ENCODE measurements around the gene NR6A1. TPM values are rescaled to one million over a fixed set of nuclear protein-coding genes. Genes with fewer than 3 reads are reported as not detected.
A peak's percentile ranks its signal among the peaks of the same experiment; 100 is the strongest.

The NR6A1 gene
- polyA plus RNA-seq (ENCODE audit: insufficient read length in 3 of 3), result 1 to 10 TPM in 2 of 3 donors, under 1 TPM in 1; 1.00 to 1.5 (median 1.1) TPM
- long read RNA-seq, donor 1, result 0 reads
- long read RNA-seq, donor 2, result 0 reads
- long read RNA-seq, donor 3, result 0 reads
- long read RNA-seq, donor 4, full-length matches to known transcripts, result 1 of 1 reads
- long read RNA-seq, donor 4, partial matches to known transcripts, result 0 of 1 reads
- long read RNA-seq, donor 4, other reads (novel, unspliced or antisense), result 0 of 1 reads
- long read RNA-seq, donor 5, result 0 reads
- long read RNA-seq, donor 6, partial matches to known transcripts, result 0 of 6 reads
- long read RNA-seq, donor 6, other reads (novel, unspliced or antisense), result 6 of 6 reads
- long read RNA-seq, donor 7, result 0 reads
- long read RNA-seq, donor 8, result 0 reads
- long read RNA-seq, donor 9, result 0 reads
- long read RNA-seq, donor 10, partial matches to known transcripts, result 0 of 6 reads
- long read RNA-seq, donor 10, other reads (novel, unspliced or antisense), result 6 of 6 reads
- long read RNA-seq, donor 11, result 0 reads
- long read RNA-seq, donor 12, result 0 reads
- long read RNA-seq, donor 13, result 0 reads
- long read RNA-seq, donor 14, result 0 reads
- long read RNA-seq, donor 15, result 0 reads
- long read RNA-seq, donor 16, result 0 reads

DNA sequence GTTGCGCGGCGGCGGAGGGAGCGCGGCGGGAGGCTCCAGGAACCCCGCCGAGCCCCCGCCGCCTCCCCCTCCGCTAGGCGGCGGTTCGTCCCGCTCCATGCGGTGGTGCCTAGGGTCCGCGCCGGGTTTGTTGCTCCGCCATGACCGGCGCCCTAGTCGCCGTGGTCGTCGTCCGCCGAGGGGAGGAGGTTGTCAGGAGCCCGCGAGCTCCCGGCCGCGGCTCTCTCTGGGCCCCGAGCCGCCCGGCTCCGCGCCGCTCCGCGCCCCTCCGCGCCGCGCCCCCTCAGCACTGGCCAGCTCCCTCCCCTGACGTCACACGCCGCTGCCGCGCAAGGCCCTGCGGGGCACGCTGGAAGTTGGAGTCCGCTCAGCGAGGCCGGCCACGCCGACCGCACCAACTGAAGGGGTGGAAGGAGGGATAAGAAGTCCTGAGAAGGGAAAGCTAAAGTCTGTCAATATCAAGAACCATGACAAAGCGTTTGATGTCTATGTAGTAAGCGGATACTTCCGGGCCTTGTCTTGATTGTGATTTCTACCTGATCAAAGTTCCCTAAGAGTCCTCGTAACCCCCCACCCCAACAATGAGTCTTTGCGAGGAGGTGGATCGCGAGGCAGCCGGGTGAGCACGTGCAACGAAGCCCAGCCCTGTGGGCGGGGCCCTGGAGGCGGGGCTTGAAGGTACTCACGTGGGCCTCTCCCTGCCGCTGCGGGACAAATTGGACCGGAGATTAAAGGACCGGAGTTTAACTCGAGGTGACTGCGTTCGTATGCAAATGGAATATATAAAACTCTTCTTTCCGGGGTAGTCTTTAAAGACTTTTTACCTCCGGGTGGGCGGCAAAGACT lies at the start of gene NR6A1:
Gene NR6A1 (minus strand): TSS at position 291 of the 846 bp plus-strand sequence.
- peak; percentile 91 to 96 (median 93) for DNase-seq (ENCODE audit: extremely low read depth in 1 of 11, low read depth in 9 of 11, low spot score in 4 of 11)

- no peak for DNase-seq (ENCODE audit: extremely low read depth in 1 of 11, low read depth in 9 of 11, low spot score in 4 of 11)
Measured at GRCh38 chr9:124818431-124819281, 47.5 kb upstream of the NR6A1 start.

GRCh38 chr9:124815601-124816000 lies 44.5 kb upstream of the NR6A1 start:
- DNase-seq (ENCODE audit: extremely low read depth in 1 of 11, low read depth in 9 of 11, low spot score in 4 of 11), result no peak

GRCh38 chr9:124814164-124814535 lies 43.0 kb upstream of the NR6A1 start:
- DNase-seq (ENCODE audit: extremely low read depth in 1 of 11, low read depth in 9 of 11, low spot score in 4 of 11), result no peak

- DNase-seq (ENCODE audit: extremely low read depth in 1 of 11, low read depth in 9 of 11, low spot score in 4 of 11), result no peak
Measured at GRCh38 chr9:124813501-124814163, 42.5 kb upstream of the NR6A1 start.

DNA sequence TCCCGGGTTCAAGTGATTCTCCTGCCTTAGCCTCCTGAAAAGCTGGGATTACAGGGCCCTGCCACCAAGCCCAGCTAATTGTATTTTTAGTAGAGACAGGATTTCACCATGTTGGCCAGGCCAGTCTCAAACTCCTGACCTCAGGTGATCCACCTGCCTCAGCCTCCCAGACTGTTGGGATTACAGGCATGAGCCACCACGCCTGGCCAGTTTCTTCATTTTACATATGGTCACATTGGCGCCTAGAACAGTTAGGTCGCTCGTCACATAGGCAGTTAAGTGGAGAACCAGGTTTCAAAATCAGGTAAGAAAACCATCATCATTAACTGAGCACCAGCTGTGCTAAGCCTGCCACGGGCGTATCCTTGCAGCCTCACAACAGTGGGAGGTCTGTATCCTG lies 41.9 kb upstream of the NR6A1 start:
- DNase-seq (ENCODE audit: extremely low read depth in 1 of 11, low read depth in 9 of 11, low spot score in 4 of 11), result no peak

- DNase-seq (ENCODE audit: extremely low read depth in 1 of 11, low read depth in 9 of 11, low spot score in 4 of 11), result no peak
Measured at GRCh38 chr9:124812441-124812876, 41.3 kb upstream of the NR6A1 start.

DNA sequence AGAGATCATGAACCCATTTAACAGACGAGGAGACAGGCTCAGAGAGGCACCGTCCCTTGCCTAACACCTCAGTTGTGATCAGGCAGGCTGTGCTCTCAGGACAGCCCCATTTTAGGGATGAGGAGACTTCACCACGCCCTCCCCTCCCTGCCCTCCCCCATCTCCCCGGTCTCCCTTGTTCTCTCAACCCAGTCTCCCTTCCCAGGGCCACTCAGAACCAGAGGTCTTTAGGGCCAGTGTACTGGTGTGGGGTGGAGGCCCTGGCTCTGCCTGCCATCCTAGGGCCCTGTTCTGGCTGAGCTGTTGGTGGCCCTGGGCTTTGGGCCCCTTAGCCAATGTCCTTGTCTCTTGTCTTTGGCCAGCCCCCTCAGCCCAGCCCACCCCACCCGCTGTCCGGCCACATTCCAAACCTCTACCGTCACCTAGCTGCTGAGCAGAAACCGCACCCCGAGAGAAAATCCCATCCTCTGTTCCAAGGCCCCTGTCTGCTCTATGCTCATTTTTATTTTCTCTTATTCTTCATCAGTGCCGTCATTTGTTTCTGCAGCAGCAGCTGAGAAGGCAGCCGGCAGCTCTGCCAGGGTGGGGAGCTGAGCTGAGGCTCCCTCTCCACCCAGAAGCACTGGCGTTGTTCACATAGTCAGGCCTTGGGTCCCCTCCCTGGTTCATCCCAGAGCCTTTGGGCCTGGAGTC lies 39.7 kb upstream of the NR6A1 start:
- DNase-seq (ENCODE audit: extremely low read depth in 1 of 11, low read depth in 9 of 11, low spot score in 4 of 11), result no peak

- DNase-seq (ENCODE audit: extremely low read depth in 1 of 11, low read depth in 9 of 11, low spot score in 4 of 11), result no peak
Measured at GRCh38 chr9:124809741-124810500, 38.8 kb upstream of the NR6A1 start.

- no peak for DNase-seq (ENCODE audit: extremely low read depth in 1 of 11, low read depth in 9 of 11, low spot score in 4 of 11)
Measured at GRCh38 chr9:124809211-124809610, 38.1 kb upstream of the NR6A1 start.

DNA sequence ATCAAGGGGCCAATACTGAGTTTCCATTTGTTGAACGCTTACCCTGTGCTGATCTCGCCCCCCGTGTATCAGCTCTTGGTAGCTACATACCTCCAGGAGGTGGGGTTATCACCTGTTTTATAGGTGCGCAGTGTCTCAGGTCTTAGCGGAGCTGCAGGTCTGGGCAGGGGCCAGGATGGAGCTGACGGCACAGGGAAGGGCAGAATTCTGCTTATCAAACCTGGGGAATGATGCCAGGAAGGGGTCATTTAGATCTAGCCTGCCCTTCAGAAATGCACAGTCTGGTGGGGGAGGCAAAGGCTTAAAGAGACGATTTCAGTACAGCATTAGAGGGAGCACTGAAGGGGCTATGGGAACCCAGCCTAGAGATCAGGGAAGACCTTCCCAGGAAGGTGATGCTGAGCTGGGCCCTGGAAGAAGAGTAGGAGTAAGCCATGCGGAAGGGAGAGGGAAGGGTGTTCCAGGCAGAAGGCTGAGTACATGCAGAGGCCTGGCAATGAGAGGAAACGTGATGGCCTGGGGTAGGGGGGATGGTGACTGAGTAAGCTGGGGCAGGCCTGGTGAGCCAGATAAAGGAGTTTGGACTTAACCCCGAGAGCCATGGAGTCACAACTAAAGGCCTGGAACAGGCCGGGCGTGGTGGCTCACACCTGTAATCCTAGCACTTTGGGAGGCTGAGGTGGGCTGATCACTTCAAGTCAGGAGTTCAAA lies 37.3 kb upstream of the NR6A1 start:
- no peak for DNase-seq (ENCODE audit: extremely low read depth in 1 of 11, low read depth in 9 of 11, low spot score in 4 of 11)

DNA sequence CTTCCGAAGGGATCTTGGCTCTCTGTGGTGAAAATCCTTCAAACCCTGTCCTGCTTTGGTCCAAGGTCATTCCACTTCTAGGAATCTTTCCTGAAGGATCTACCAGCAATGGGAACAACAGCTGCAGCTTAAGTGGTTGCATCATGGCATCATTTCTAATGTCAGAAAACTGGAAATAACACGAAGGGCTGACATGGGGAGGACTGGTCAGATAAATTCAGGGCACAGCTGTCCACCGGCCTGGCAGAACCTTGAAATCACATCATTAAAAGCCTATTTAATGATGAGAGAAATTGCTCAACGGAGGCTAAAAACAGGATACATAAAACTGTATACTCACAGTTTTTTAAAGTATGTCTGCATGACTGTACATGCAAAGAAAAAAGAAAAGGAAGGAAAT lies 34.1 kb upstream of the NR6A1 start:
- no peak for DNase-seq (ENCODE audit: extremely low read depth in 1 of 11, low read depth in 9 of 11, low spot score in 4 of 11)

- no peak for DNase-seq (ENCODE audit: extremely low read depth in 1 of 11, low read depth in 9 of 11, low spot score in 4 of 11)
Measured at GRCh38 chr9:124803911-124804310, 32.8 kb upstream of the NR6A1 start.

GRCh38 chr9:124802426-124802825 lies 31.3 kb upstream of the NR6A1 start:
- no peak for DNase-seq (ENCODE audit: extremely low read depth in 1 of 11, low read depth in 9 of 11, low spot score in 4 of 11)

DNA sequence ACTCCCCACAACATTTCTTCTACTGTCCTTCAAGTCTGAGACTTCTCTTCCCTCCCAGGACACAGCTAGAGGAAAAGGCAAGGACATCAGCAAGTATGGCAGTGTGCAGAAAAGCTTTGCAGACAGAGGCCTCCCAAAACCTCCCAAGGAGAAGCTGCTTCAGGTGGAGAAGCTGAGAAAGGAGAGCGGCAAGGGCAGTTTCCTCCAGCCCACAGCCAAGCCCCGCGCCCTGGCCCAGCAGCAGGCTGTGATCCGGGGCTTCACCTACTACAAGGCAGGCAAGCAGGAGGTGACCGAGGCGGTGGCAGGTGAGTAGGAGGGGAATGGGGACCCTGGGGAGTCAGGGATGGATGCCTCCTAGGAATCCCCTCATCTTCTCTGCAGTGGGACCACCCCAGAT lies 30.2 kb upstream of the NR6A1 start:
- DNase-seq (ENCODE audit: extremely low read depth in 1 of 11, low read depth in 9 of 11, low spot score in 4 of 11), result no peak
